ENCODE measurements around the gene GGT7. TPM values are rescaled to one million over a fixed set of nuclear protein-coding genes. Genes with fewer than 3 reads are reported as not detected.

The GGT7 gene
- total RNA-seq, 1 donor from 2014 or later = 19.0 TPM

Other genes starting within 250 kb of the GGT7 start
- gene PIGU, start 195.8 kb downstream of the GGT7 start, total RNA-seq = 14.8 TPM
- gene TP53INP2, start 168.5 kb downstream of the GGT7 start, total RNA-seq = 3.9 TPM
- gene NCOA6, start 47.2 kb downstream of the GGT7 start, total RNA-seq = 60.8 TPM
- 29.0 TPM for gene ACSS2, start 3.8 kb upstream of the GGT7 start, total RNA-seq
- gene GSS, start 83.0 kb upstream of the GGT7 start, total RNA-seq = 41.5 TPM
- gene MYH7B, start 83.0 kb upstream of the GGT7 start, total RNA-seq = under 0.01 TPM
- gene TRPC4AP, start 220.0 kb upstream of the GGT7 start, total RNA-seq = 45.9 TPM